ENCODE data around the gene LRRC4C.

The LRRC4C gene

GRCh38 chr11:40271361-40271760 lies 1188.1 kb downstream of the LRRC4C start:
- DNase-seq (ENCODE audit: extremely low read depth in 1 of 2, low read depth in 1 of 2): no peak

- no peak for DNase-seq (ENCODE audit: extremely low read depth in 1 of 2, low read depth in 1 of 2)
Observed at GRCh38 chr11:40269865-40270264, 1189.6 kb downstream of the LRRC4C start.

- DNase-seq (ENCODE audit: extremely low read depth in 1 of 2, low read depth in 1 of 2): no peak
Observed at GRCh38 chr11:40268551-40268950, 1190.9 kb downstream of the LRRC4C start.

GRCh38 chr11:40255457-40255856 lies 1204.0 kb downstream of the LRRC4C start:
- no peak for DNase-seq (ENCODE audit: extremely low read depth in 1 of 2, low read depth in 1 of 2)

- no peak for DNase-seq (ENCODE audit: extremely low read depth in 1 of 2, low read depth in 1 of 2)
Observed at GRCh38 chr11:40253166-40253565, 1206.3 kb downstream of the LRRC4C start.

GRCh38 chr11:40252236-40252635 lies 1207.2 kb downstream of the LRRC4C start:
- no peak for DNase-seq (ENCODE audit: extremely low read depth in 1 of 2, low read depth in 1 of 2)

- no peak for DNase-seq (ENCODE audit: extremely low read depth in 1 of 2, low read depth in 1 of 2)
Observed at GRCh38 chr11:40246983-40247382, 1212.5 kb downstream of the LRRC4C start.

GRCh38 chr11:40241524-40242051 lies 1217.9 kb downstream of the LRRC4C start:
- no peak for DNase-seq (ENCODE audit: extremely low read depth in 1 of 2, low read depth in 1 of 2)

GRCh38 chr11:40240284-40240683 lies 1219.2 kb downstream of the LRRC4C start:
- DNase-seq (ENCODE audit: extremely low read depth in 1 of 2, low read depth in 1 of 2): no peak

- no peak for DNase-seq (ENCODE audit: extremely low read depth in 1 of 2, low read depth in 1 of 2)
Observed at GRCh38 chr11:40236526-40236925, 1222.9 kb downstream of the LRRC4C start.

GRCh38 chr11:40235841-40236240 lies 1223.6 kb downstream of the LRRC4C start:
- no peak for DNase-seq (ENCODE audit: extremely low read depth in 1 of 2, low read depth in 1 of 2)

GRCh38 chr11:40230821-40231220 lies 1228.6 kb downstream of the LRRC4C start:
- DNase-seq (ENCODE audit: extremely low read depth in 1 of 2, low read depth in 1 of 2): no peak

- DNase-seq (ENCODE audit: extremely low read depth in 1 of 2, low read depth in 1 of 2): no peak
Observed at GRCh38 chr11:40228662-40229061, 1230.8 kb downstream of the LRRC4C start.

- no peak for DNase-seq (ENCODE audit: extremely low read depth in 1 of 2, low read depth in 1 of 2)
Observed at GRCh38 chr11:40227730-40228129, 1231.7 kb downstream of the LRRC4C start.

- DNase-seq (ENCODE audit: extremely low read depth in 1 of 2, low read depth in 1 of 2): no peak
Observed at GRCh38 chr11:40226654-40227053, 1232.8 kb downstream of the LRRC4C start.

GRCh38 chr11:40223596-40224330 lies 1235.7 kb downstream of the LRRC4C start:
- no peak for DNase-seq (ENCODE audit: extremely low read depth in 1 of 2, low read depth in 1 of 2)

GRCh38 chr11:40219401-40219800 lies 1240.1 kb downstream of the LRRC4C start:
- no peak for DNase-seq (ENCODE audit: extremely low read depth in 1 of 2, low read depth in 1 of 2)

- no peak for DNase-seq (ENCODE audit: extremely low read depth in 1 of 2, low read depth in 1 of 2)
Observed at GRCh38 chr11:40215556-40215955, 1243.9 kb downstream of the LRRC4C start.

GRCh38 chr11:40207416-40207815 lies 1252.0 kb downstream of the LRRC4C start:
- DNase-seq (ENCODE audit: extremely low read depth in 1 of 2, low read depth in 1 of 2): no peak

GRCh38 chr11:40204228-40204627 lies 1255.2 kb downstream of the LRRC4C start:
- no peak for DNase-seq (ENCODE audit: extremely low read depth in 1 of 2, low read depth in 1 of 2)

GRCh38 chr11:40203606-40204005 lies 1255.8 kb downstream of the LRRC4C start:
- DNase-seq (ENCODE audit: extremely low read depth in 1 of 2, low read depth in 1 of 2): no peak

- no peak for DNase-seq (ENCODE audit: extremely low read depth in 1 of 2, low read depth in 1 of 2)
Observed at GRCh38 chr11:40202589-40203270, 1256.7 kb downstream of the LRRC4C start.

Measured in stimulated activated CD8-positive, alpha-beta memory T cell treated with anti-CD3 and anti-CD28 coated beads, Interleukin-7, amount 100 ng/mL, for 48 hours (primary cell).